Spleen (tissue), 7 donors: Measurements from ENCODE around the gene GRIA1.

ENCODE experiments used
- POLR2A ChIP-seq, 3 donors: fragments of 450-650 bp; IDR thresholded peaks; one replicate each; pipeline ENCODE4 v1.5.1; 2017; ENCODE audit warnings: antibody characterized with exemption in 3 of 3, mild to moderate bottlenecking in 1 of 3
- TF ChIP-seq, protein P1 (sequence below), 11 experiments: fragments of 200-600 bp in 7 of 11; fragments of 450-650 bp in 4 of 11; sonication (generic) in 4 of 11; IDR thresholded peaks in 8 of 11; conservative IDR thresholded peaks in 3 of 11; 1 replicate in 7 of 11; 2 replicates in 4 of 11; pipeline versions ENCODE4 v1.4.0 to v1.8.0; 2016 to 2021; ENCODE audit warnings: antibody characterized with exemption in 11 of 11, inconsistent platforms in 4 of 11, mild to moderate bottlenecking in 1 of 11
- donor health status: DM: no; HTN: no; CAD: no; lungs with moderate emphysema.
- donor health status: DM: no; HTN: no; CAD: no.
- donor health status: DM: no; HTN: no; CAD: no.

DNA sequence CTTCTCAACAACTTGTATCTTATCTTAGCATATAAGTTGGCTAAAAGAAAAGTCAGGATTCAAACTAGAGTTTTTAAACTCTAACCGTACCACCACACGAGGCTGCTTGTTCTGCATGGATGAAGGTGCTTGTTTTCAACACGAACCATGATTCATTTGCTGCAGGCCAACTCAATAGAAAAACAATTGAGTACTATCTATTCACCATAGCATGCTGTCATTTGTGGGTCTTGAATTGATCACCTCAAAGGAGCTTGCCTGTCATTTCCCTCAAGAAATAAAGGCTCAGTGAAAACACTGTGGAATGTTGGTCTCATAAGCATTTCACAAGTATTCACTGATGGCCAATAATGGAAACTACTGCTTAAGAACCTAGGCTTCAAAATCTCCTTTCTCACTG, 21.0 kb upstream of the GRIA1 start:
- TF ChIP-seq, protein P1, sequence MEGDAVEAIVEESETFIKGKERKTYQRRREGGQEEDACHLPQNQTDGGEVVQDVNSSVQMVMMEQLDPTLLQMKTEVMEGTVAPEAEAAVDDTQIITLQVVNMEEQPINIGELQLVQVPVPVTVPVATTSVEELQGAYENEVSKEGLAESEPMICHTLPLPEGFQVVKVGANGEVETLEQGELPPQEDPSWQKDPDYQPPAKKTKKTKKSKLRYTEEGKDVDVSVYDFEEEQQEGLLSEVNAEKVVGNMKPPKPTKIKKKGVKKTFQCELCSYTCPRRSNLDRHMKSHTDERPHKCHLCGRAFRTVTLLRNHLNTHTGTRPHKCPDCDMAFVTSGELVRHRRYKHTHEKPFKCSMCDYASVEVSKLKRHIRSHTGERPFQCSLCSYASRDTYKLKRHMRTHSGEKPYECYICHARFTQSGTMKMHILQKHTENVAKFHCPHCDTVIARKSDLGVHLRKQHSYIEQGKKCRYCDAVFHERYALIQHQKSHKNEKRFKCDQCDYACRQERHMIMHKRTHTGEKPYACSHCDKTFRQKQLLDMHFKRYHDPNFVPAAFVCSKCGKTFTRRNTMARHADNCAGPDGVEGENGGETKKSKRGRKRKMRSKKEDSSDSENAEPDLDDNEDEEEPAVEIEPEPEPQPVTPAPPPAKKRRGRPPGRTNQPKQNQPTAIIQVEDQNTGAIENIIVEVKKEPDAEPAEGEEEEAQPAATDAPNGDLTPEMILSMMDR (IDR thresholded peaks at IDR 0.05 in 8 of 11, conservative IDR thresholded peaks at IDR 0.05 in 3 of 11): no peak
- no peak for TF ChIP-seq POLR2A (IDR thresholded peaks at IDR 0.05)
